ENCODE data around the gene LSM4.

DNA sequence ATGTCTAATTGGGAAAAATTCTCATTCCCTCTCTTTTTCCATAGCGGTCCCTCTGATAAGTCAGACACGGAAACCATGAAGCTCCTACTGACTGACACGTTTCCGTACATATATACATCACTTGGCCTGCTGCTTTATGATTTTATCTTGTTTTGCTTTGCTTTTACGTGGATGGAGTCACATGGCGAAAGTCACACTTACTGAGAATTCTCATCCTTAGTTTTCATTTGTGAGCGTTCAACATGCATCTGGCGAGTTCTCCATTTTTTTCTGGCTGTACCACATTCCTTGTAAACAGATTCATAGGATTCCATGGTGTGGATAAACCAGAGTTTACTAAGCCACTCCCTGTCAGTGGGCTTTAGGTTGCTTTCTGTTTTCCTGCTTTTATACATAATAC, 38.8 kb upstream of the LSM4 start:
- TF ChIP-seq, protein P1, sequence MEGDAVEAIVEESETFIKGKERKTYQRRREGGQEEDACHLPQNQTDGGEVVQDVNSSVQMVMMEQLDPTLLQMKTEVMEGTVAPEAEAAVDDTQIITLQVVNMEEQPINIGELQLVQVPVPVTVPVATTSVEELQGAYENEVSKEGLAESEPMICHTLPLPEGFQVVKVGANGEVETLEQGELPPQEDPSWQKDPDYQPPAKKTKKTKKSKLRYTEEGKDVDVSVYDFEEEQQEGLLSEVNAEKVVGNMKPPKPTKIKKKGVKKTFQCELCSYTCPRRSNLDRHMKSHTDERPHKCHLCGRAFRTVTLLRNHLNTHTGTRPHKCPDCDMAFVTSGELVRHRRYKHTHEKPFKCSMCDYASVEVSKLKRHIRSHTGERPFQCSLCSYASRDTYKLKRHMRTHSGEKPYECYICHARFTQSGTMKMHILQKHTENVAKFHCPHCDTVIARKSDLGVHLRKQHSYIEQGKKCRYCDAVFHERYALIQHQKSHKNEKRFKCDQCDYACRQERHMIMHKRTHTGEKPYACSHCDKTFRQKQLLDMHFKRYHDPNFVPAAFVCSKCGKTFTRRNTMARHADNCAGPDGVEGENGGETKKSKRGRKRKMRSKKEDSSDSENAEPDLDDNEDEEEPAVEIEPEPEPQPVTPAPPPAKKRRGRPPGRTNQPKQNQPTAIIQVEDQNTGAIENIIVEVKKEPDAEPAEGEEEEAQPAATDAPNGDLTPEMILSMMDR (IDR thresholded peaks at IDR 0.05; ENCODE audit: insufficient read depth, low read length, poor library complexity, severe bottlenecking): no peak
- no peak for TF ChIP-seq EZH2phosphoT487 (conservative IDR thresholded peaks at IDR 0.05; ENCODE audit: low read length)
